GM18520 (cell line): Measurements from ENCODE around the gene TMEM86B.

Experiments
- ATAC-seq: cut with Tn5 transposase; IDR thresholded peaks from one replicate; pipeline ENCODE4 v1.9.1; 2021; ENCODE audit not compliant: unreplicated experiment

Gene TMEM86B, protein sequence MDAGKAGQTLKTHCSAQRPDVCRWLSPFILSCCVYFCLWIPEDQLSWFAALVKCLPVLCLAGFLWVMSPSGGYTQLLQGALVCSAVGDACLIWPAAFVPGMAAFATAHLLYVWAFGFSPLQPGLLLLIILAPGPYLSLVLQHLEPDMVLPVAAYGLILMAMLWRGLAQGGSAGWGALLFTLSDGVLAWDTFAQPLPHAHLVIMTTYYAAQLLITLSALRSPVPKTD

GRCh38 chr19:55228403-55229031 lies at the start of gene TMEM86B:
TMEM86B (minus strand) TSS chr19:55228763; CDS start chr19:55228741, 22 bp downstream.
- no peak for ATAC-seq

DNA sequence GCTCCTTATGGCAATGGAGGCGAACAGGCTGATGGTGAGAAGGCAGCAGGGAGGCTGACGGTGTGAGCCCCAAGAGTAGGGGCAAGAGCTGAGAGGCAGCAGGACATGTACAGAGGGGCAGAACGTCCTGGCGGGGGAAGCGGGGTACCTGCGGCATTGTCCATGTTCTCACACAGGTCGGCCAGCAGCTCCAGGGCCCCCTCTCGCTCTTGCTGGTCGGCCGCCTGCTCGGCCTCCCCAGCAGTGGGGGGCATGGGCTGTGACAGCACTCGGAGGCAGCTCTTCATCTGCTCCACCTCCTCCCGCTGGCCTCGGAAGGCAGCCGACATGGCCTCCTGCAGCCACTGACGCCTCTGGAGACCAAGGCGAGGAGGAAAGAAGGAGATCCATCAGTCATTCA lies 48.9 kb upstream of the TMEM86B start:
- ATAC-seq, result no peak

GRCh38 chr19:55276720-55277430 lies 48.3 kb upstream of the TMEM86B start:
- no peak for ATAC-seq

DNA sequence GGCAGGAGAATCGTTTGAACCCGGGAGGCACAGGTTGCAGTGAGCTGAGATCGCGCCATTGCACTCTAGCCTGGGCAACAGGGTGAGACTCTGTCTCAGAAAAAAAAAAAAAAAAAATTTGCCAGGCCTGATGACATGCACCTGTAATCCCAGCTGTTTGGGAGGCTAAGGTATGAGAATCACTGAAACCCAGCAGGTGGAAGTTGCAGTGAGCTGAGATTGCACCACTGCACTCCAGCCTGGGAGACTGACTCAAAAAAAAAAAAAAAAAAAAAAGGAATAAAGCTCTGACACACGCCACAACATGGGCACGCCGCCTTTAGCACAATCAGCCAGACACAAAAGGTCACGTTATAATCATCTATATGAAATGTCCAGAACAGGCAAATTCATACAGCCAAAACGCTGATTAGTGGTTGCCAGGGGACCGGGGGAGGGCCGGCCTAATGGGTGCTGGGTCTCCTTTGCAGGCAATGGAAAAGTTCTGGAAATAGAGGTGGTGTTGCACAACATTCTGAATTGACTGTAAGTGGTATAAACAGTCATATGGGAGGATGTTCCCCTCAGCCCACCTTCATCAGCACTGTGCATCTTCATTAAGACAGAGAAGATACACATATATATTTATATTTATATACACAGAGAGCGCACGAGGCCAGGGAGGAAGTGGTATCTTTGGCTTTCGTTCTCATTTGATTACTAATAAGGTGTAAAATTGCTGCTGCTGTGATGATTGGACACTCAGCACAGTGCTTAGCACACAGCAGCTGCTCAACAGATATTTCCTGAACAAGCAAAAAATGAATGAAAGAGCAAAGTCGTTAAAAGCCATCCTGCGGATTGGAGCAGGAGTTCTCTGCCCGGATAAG lies 47.5 kb upstream of the TMEM86B start:
- ATAC-seq, result peak; percentile 44

DNA sequence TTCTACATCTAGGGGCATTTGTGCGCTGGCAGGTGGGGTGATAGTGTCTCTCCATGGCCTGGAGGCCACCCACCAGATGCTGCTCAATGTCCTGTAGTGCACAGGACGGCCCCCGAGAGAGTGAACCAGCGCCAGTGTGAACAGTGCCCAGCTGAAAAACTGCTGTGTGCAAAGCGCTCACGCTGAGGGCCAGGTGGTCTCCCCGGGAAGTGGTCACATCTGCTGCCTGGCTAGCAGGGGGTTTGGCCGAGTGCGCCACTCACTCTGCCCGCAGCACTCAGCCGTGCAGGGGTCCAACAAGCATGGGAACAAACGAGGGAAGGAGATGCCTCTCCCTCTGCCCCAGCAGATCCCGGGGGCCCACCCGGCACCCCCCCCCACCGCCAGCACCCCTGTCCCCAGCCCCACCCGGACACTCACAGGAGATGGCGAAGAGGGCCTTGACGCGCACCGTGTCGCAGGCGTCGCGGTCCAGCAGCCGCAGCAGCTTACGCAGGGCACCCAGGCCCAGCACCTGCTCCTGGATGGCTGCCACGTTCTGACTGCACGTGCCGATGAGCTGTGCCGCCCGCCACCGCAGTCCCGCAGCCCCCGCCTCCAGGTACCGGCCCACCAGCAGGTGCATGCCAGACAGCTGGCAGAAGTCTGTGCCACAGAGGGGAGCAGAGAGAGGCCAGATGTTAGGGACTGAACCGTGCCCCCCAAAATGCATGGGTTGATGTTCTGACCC lies 45.6 kb upstream of the TMEM86B start:
- no peak for ATAC-seq

DNA sequence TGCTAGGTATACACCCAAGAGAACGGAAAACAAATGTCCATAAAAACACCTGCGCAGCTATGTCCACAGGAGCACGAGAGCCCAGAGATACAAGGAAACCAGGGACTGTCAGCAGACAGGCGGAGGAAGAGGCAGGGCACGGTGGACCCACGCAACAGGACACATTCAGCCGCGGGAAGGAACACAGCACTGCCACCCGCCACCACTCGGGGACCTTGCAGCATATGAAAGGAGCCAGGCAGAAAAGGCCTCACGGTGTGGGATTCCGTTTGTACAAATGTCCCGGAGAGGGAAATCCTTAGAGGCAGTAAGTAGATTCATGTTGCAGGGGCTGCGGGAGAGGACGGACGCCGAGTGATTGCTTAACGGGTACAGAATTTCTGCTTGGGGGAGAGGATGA lies 43.6 kb upstream of the TMEM86B start:
- no peak for ATAC-seq

- no peak for ATAC-seq
These were observed 41.8 kb upstream of the TMEM86B start for GRCh38 chr19:55270172-55270942.

DNA sequence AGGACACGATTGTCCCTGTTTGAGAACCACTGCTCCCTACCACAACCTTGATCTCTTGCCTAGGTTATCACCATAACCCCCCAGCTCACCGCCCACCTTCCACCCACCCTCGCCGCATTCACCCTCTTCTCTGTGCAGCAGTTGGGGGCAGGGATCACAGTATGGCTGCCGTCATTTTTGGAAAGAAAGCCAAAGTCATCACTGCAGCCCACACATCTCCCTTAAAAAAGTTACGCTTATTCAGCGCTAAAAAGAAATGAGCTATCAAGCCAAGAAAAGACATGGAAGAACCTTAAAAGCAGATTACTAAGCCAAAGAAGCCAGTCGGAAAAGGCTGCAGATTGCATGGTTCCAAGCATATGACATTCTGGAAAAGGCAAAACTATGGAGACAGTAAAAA lies 40.7 kb upstream of the TMEM86B start:
- no peak for ATAC-seq

DNA sequence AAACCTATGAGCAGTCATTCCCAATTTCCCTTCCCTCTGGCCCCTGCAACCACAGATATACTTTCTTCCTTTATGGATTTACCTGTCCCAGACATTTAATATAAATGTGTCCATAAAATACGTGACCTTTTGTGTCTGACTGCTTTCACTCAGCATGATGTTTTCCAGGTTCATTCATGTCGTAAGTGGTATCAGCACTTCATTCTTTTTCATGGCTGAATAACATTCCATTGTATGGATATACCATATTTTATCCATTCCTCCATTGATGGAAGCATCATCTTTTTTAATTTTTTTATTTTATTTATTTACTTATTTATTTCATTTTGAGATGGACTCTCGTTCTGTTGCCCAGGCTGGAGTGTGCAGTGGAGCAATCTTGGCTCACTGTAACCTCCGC lies 38.3 kb upstream of the TMEM86B start:
- ATAC-seq, result no peak

DNA sequence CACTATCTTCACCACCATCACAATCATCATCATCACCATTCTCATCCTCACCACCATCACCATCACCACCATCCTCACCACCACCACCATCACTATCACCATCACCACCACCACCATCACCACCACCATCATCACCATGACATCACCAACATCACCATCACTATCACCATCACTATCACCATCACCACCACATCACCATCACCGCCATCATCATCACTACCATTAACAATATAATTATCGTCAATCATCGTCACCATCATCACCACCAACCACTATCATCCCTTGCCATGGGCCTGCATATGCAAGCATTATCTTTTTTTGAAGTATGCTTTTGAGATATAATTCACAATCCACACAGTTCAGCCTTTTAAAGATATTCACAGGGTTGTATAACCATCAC lies 37.8 kb upstream of the TMEM86B start:
- no peak for ATAC-seq

DNA sequence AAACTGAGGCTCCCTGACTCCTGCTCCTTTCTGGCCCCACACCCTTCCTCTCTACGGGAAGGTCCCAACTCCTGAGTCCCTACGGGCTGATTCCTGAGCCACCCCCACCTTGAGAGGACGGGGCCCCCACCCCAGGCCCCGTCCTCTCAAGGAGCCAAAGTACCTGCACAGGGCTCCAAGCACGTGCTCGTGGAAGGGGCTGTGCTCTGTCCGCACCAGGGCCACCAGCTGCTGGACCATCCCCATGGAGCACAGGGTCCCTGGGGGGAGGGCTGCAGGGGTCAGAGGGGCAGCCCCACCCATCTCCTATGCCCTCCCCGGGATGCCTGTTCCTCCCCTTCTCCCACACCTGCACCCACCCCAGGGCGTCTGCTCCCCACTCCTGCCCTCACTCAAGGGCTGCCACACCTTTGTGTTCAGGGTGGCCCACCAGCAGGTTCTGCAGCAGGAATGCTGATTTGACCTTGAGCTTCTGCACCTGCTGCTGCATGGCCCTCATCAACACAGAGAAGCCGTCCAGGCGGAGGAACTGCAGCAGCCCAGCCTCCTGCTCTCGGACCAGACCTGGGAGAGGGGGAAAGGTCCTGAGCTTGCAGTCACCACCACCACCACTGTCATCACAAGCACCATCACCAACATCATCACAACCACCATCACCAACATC lies 37.3 kb upstream of the TMEM86B start:
- ATAC-seq, result no peak

- ATAC-seq, result no peak
These were observed 36.6 kb upstream of the TMEM86B start for GRCh38 chr19:55265173-55265572.

- no peak for ATAC-seq
These were observed 36.0 kb upstream of the TMEM86B start for GRCh38 chr19:55264531-55264930.

GRCh38 chr19:55262359-55262758 lies 33.8 kb upstream of the TMEM86B start:
- no peak for ATAC-seq

DNA sequence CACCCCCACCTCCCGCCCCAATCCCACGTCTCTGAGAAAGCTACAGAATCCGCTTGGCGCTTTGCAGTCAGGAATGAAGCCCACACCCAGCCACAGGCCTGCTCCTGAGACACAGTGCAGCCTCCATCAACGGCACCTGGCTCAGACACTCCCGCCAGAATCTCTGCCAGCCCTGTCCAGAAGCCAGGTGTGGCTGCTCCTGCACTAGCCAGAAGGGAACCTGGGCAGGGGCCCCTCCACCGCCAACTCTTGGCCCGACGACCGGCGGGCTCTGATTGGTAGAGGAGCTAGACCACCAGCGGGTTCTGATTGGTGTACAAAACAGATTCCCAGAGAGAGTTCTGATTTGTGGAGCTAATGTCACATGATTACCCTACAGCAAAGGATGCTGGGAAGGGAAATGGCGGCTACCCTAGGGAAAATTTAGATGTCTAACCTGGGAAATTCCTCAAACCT lies 33.1 kb upstream of the TMEM86B start:
- no peak for ATAC-seq

DNA sequence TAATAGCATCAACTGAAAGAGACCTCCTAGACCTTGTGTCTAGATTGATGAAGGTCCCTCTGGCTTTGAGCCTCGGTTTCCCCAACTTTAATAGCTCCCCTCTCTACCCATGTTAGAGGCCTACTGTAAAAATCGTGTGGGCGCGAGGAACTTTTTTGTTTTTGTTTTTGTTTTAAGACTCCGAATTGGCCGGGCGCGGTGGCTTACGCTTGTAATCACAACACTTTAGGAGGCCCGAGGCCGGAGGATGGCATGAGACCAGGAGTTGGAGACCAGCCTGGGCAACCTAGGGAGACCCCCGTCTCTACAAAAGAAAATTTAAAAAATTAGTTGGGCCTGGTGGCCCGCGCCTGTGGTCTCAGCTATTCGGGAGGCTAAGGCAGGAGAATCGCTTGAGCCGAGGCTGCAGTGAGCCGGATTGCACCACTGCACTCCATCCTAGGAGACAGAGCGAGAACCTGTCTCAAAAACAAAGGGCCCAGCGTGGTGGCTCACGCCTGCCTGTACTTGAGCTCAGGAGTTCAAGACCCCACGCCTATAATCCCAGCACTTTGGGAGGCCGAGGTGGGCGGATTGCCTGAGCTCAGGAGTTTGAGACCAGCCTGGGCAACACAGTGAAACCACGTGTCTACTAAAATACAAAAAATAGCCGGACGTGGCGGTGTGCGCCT lies 31.1 kb upstream of the TMEM86B start:
- ATAC-seq, result no peak

DNA sequence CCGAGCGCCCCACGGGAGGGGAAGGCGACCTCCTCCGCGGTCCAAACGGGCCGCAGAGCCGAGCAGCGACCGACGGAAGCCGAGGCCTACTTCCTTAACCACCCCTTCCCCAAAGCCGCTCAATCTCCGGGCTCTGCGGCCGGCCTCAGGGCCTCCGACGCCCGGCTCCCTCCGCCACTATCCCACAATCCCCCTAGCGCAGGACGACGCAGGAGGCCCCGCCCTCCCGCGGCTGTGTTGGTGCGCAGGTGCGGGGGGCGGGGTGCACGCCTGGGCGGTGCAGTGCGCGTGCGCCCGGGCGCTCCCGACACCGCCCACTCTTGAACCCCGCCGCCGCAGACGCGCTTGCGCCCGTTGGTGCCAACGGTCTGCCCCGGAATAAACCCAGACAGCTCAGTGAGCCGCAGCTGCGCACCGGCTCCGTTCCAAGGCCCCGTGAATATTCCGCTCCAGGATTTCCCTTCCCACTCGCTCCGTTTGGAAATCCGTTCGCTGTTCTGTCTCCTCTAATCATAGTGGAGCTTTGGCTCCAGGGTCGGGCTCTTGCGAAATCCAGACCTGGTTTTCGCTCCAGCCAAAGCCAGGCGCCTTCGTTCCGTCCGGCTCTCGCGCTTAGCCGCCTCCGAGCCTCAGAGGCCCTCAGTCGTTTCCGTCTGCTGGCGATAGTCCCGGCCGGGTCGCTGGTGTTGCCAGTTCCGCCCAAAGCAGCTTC lies 30.4 kb upstream of the TMEM86B start, which contains the start of gene PPP6R1:
PPP6R1 (minus strand) TSS at position 190 of the 712 bp plus-strand sequence. CDS start 11,914 bp downstream, outside the sequence.
- ATAC-seq, result peak; percentile 74

- ATAC-seq, result no peak
These were observed 29.9 kb upstream of the TMEM86B start for GRCh38 chr19:55258476-55258827.
